Activated CD8-positive, alpha-beta memory T cell treated with anti-CD3 and anti-CD28 coated beads for 1 hour (primary cell): ENCODE data around the gene KIAA1671.
A peak's percentile ranks its signal among the peaks of the same experiment; 100 is the strongest.

Experiments
- DNase-seq, 2 donors: peaks; one replicate each; pipeline ENCODE4 v3.0.0-alpha.2; 2020; ENCODE audit warnings: low read depth in 1 of 2; ENCODE audit errors: extremely low read depth in 1 of 2

KIAA1671 gene

DNA sequence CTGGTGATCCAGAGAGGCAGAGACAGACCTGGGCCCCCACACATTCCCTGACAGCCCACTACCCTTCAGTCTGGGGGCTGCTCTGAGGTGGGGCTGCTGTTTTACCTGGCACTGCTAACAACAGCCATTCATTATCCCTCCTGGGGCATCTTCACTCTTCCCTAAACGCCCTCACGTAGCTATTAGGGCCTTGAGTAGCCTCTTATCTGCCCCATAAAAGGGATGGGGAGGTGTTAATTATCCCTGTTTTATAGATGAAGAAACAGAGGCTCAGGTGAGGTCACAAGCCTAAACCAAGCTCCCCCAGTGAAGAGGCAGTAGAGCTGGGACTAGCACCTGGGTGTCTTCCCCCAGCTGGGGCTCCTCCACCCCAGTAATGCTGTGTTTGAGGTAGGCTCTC, 79.5 kb downstream of the KIAA1671 start:
- no peak for DNase-seq

- no peak for DNase-seq
Observed at GRCh38 chr22:25035715-25036114, 83.2 kb downstream of the KIAA1671 start.

DNA sequence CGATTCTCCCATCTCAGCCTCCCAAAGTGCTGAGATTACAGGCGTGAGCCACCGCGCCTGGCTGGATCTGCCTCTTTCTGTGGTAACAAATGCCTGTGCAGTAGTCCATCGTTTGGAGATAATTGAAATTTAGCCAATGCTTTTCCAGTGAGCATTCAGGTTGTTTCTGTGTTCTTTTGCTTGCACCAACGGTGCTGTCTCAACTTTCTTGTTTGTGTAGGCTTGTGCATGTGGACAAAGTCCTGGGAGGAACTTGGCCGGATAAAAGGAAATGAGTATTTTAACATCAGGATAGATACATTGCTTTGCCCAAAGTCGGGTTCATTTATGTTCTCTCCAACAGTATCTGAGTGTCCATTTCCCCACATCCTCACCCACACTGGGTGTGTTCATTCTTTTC, 85.7 kb downstream of the KIAA1671 start:
- no peak for DNase-seq

DNA sequence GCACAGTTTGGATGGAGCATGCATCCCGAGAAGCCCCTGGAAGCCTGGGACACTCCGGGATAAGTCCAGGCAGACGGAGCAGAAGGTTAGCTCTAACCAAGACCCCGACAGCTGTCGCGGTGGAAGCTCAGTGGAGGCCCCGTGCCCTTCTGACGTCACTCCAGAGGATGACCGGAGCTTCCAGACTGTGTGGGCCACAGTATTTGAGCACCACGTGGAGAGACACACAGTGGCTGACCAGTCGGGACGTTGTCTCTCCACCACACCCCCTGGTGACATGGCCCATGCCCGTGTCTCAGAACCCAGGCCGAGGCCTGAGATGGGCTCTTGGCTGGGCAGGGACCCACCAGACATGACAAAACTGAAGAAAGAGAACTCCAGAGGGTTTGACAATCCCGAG, 86.3 kb downstream of the KIAA1671 start:
- no peak for DNase-seq

- no peak for DNase-seq
Observed at GRCh38 chr22:25039255-25039654, 86.7 kb downstream of the KIAA1671 start.

- DNase-seq: no peak
Observed at GRCh38 chr22:25039754-25040153, 87.2 kb downstream of the KIAA1671 start.

DNA sequence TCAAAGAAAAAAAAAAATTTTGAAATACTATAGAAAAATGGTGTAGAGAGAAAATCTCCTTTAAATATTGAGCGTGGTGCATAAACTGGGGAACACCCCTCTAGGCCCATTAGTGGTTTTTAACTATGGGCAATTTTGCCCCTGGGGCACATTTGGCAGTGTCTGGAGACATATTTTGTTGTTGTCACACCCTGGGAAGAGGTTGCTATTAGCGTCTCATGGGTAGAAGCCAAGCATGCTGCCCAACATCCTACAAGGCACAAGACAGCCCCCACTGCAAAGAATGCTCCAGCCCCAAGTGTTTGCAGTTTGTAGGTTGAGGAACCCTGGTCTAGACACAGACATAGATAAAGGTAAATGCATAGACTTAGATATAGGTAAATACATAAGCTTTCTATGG, 92.6 kb downstream of the KIAA1671 start:
- no peak for DNase-seq

DNA sequence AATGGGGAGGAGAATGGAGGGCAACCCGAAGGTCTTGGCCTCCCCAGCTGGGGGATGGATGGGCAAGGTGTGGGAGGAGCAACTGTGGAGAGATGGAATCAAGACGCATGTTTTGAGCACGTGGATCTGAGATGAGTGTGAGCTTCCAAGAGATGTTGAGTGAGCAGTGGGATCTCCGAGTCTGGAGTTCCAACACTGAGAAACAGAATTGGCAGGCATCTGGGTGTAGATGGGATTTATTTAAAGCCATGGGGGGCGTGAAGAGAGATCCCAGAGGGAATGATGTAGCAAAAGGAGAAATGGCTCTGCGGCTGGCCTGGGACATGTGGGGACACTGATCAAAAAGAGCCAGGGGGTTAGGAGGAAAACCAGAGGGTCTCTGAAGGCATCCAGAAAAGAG, 95.6 kb downstream of the KIAA1671 start:
- DNase-seq: no peak

DNA sequence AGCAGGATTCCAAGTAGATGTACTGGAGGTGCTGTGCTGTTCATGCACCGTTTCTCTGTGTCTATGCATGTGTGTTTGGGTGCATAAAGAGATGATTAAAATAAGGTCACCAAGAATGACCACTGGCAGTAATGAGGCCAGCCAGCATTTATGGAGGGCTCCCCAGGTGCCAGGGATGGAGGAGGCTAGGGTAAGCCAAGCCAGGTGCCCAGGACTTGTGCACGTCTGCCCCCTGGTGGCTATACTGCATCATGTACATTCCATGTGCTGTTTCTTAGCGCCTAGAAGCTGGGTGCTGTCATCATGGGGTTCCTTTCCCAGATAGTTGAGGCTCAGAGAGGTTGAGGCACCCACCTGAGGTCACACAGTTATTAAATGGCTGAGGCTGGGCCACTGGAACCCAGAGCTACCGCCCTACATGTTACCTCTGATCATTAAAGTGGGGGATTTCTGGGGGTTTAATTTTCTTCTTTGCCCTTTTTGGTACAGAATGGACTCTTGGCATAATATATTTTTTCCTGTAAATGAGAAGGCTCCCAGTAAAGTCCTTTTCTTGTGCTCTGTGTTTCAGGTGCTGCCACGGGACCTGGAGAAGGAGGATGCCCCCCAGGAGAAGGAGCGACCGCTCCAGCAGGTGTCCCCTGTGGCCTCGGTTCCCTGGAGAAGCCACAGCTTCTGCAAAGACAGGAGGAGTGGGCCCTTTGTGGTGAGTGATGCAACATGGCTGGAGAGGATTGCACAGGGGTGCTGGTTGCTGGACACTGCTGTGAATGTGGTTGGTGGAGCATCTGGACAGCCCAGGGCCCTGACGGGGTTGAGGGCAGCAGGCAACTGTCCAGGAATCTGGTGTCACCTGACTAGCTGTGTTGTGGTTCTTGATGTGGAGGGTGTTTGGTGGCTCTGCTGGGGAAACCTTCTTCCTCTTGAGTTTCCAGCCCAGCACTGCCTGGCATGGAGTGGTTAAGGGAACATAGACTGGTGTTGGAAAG, 96.4 kb downstream of the KIAA1671 start:
- DNase-seq: peak in 1 of 2 donors; percentile 55

GRCh38 chr22:25049770-25050169, 97.3 kb downstream of the KIAA1671 start:
- no peak for DNase-seq

DNA sequence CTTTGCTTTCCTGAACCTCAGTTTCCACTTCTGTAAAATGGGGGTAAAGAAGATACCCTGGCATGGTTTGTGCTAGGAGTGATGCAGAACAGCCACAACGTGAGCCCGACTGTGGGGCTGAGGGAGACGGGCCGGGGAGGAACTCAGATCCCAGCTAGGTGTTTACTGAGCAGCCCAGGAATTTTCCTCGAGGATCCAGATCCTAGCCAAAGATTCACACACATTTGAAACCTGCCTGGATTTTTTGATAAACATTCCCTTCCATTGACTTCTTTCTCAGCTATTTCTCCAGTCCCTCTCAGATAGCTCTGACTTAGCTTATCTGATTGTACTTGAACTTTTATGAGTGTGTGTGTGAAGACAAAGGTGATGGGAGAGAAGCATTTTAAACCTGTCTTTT, 98.0 kb downstream of the KIAA1671 start:
- no peak for DNase-seq

GRCh38 chr22:25051073-25051472, 98.6 kb downstream of the KIAA1671 start:
- no peak for DNase-seq

DNA sequence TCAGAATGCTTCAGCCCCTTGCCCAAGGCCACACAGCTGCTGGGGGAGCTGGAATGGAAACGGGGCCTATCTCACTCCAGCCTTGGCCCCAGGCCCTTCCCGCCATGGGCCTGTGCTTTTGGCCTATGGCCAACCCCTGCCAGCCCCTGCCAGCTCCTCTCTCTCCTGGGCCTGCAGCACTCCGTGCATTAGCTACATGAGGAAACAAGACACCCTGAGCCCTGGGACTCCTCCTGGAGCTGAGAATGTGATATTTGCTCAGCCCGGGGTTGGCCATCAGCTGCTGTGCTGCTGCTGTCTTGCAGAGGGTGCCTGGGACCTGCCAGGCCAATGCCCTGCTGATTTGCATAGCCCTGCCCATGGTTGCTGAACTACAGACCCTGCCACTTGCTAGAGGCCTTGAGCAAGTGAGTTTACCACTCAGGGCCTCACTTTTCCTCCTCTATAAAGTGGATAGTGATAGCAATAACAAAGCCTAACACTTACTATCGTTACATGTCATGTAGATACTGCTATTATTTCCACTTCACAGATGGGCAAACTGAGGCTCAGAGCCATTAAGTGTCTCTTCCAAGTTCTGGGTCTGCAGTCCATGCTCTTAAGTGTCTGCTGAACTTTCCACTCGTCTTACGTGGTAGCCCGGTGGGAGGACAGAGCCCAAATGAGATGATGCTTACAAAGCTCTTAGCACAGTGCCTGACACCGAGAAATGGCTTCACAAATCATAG, 99.6 kb downstream of the KIAA1671 start:
- no peak for DNase-seq

DNA sequence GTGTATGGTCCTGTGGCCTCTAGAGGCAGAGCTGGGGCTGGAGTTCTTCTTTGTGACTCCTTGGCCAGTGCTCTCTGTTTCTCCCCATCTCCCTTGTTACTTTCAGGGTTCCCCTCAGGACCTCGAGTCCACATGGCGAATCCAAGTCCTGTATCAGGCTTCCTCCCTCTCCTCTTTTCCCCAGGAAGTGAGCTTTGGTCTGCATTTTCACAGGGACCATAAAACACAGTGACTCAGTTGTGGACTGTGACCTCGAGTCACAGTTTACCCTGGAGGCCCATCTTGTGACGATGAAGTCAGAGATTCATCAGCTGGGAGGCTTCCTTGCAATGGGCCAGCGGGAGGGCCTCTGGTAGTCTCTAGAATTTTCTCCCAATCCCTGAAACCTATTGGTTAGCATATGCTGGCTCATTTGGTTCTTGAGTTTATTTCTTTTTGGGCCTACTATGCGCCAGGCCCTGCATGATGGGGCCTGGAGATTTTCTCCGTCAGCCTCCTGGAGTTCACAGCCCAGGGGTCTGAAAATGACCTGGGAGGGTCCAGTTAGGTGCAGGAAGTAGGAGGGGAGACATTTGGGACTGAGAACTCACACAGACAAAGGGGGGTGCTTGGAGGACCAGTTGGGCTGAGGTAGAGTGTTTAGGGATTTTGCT, 100.8 kb downstream of the KIAA1671 start:
- DNase-seq: no peak

DNA sequence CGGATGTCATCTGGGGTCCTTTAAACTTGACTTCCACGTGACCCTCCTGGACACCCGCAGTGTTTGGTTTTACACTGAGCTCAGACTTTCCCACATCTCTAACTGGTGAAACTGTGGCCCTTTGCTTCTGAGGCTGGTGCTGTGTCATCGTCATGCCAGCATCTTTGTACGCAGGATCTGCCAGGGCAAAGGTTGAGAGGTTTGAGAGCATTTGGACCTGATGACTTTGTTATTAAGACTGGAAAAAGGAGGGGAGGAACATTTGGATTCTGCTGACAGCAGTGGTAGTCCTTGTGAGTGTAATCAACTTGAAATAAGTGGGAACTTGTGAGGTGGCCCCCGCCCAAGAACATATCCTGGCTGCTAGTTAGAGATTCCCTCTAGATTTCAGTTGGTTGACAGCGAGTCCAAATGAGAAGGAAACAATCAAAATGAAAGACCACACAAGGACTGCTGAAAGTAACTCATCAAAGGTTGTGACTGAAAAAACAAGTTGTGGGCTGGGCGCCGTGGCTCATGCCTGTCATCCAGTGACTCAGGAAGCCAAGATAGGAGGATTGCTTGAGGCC, 102.5 kb downstream of the KIAA1671 start:
- DNase-seq: no peak

DNA sequence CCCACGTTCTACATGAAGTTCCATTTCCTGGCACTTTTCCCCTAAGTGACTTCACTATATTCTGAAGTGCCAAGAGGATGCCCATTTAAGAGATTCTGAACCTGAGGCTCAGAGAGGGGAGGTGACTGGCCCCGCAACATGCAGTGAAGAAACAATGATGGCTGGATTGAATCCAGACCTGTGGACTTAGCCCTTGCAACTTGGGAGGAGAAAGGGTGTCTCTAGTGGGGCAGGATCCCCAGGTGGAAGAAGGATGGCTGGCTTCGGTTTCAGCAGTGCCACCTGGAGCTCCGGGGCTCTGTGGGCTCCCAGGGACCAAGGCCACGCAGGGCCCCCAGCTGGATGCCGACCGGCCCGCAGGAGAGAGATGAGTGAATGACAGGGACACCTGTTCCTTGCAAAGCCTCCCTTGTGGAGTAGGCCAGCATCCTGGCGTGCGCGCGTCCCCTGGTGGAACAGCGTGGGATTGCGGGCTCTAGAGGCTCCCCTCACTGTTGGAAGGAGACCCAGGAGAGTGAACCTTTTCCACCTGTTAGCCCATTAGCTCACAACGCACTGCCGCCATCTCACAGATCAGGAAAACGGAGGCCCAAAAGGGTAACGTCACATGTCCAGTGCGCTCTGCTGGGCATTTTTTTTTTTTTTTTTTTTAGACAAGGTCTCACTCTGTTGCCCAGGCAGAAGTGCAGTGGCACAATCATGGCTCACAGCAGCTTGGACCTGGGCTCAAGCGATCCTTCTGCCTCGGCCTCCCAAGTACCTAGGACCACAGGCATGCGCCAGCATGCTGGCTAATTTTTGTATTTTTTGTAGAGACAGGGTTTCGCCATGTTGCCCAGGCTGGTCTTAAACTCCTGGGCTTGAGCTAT, 104.7 kb downstream of the KIAA1671 start:
- DNase-seq: peak in 1 of 2 donors; percentile 67

DNA sequence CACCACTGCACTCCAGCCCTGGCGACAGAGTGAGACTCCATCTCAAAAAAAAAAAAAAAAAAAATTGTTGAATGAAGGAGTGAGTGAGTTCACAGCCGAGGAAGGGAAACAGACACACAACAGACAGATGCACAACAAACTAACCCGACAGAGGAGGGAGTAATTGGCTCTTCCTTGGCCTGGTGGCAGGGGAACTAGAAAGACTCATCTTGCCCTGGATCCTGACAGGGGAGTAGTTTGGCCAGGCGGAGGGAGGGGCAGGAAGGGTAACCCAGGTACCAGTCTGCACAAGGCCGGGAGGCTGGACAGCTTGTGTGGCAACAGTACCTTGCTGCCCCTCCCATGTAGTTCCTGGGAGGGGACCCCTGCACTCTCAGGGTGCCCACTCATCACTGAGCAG, 106.9 kb downstream of the KIAA1671 start:
- DNase-seq: no peak

- DNase-seq: no peak
Observed at GRCh38 chr22:25060522-25061071, 108.1 kb downstream of the KIAA1671 start.

- DNase-seq: no peak
Observed at GRCh38 chr22:25061134-25061533, 108.6 kb downstream of the KIAA1671 start.
